ENCODE measurements around the gene KEAP1. TPM values are rescaled to one million over a fixed set of nuclear protein-coding genes. Genes with fewer than 3 reads are reported as not detected.

Gene KEAP1
- total and polyA plus RNA-seq, 2 of the 13 experiments (the other 11 are each of a cell fraction or from before 2014, with no cell fraction given), result 56.7 to 72.9 TPM

DNA sequence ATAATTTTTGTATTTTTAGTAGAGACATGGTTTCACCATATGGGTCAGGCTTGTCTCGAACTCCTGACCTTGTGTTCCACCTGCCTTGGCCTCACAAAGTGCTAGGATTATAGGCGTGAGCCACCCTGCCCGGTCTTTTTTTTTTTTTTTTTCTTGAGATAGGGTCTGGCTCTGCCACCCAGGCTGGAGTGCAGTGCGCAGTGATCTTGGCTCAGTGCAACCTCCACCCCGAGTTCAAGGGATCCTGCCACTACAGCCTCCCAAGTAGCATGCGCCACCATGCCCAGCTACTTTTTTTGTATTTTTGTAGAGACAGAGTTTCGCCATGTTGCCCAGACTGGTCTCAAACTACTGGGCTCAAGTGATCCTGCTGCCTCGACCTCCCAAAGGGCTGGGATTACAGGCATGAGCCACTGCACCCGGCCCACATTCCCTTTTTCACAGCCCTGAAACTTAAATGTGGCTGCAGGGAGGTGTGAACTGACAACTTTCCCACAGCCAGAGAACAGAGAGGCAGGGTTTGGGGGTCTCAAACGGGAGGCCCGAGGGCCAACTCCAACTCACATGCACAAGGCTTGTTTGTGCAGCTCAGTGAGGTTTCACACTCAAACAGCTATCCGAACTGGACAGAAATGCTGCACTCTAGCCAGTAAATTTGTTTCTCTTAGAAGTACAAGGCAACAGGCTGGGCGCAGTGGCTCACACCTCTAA, 18.5 kb upstream of the KEAP1 start:
- in situ Hi-C loops (cut with HindIII; ENCODE audit: extremely low pct_ligation_motif_present, low pct_unique_long_range_greater_than_20kb) (no loop called here), intact Hi-C loops (cut with micrococcal nuclease; ENCODE audit: unreplicated experiment) (no loop called here)
- H3K27me3 ChIP-seq (ENCODE audit: control insufficient read depth in 1 of 2, insufficient read depth in 2 of 2, low read length in 2 of 2), result peaks cover 9 to 36% of the 10 kb centered on the region in 2 experiments
- peaks cover 30% of the 10 kb centered on the region for H3K4me1 ChIP-seq (ENCODE audit: insufficient read depth, low read length)
- no peaks in the 10 kb centered on the region for H4K20me1 ChIP-seq (ENCODE audit: insufficient read depth, low read length)
- no peaks in the 10 kb centered on the region for H3K9me3 ChIP-seq (ENCODE audit: low read length)
- no peak overlapping the region for H3K4me2 ChIP-seq (ENCODE audit: low read depth, low read length)
- DNase-seq (ENCODE audit: low spot score) (no peak), ATAC-seq (no peak), FAIRE-seq (no peak)
- no peaks in the 10 kb centered on the region for H3K36me3 ChIP-seq (replicated peaks in 1 of 2; ENCODE audit: control insufficient read depth in 1 of 2, insufficient read depth in 2 of 2, low read length in 2 of 2)
- no peak overlapping the region for H3K27ac ChIP-seq (ENCODE audit: extremely low read length, insufficient read depth, low read length)
- POLR2A ChIA-PET, result no interaction called here
- no TSS peak for BruUV-seq (replicated peaks)
- no peak overlapping the region for H2AFZ ChIP-seq (ENCODE audit: low read length)
- no peak overlapping the region for H3K4me3 ChIP-seq (replicated peaks in 1 of 3; ENCODE audit: insufficient read depth in 1 of 3, low read depth in 2 of 3, low read length in 3 of 3)
- 33% methylated on average over 11 of the region's 13 CpGs for WGBS (ENCODE audit: low lambda C conversion rate)
- no peaks in the 10 kb centered on the region for H3K79me2 ChIP-seq (ENCODE audit: insufficient read depth, low read length)
- H3K9ac ChIP-seq (ENCODE audit: insufficient read depth, low read depth, low read length), result no peak overlapping the region
- CTCF ChIA-PET (ENCODE audit: low intra/inter-chr PET ratio, low total read pairs), result no interaction called here
- TF ChIP-seq, protein P1, sequence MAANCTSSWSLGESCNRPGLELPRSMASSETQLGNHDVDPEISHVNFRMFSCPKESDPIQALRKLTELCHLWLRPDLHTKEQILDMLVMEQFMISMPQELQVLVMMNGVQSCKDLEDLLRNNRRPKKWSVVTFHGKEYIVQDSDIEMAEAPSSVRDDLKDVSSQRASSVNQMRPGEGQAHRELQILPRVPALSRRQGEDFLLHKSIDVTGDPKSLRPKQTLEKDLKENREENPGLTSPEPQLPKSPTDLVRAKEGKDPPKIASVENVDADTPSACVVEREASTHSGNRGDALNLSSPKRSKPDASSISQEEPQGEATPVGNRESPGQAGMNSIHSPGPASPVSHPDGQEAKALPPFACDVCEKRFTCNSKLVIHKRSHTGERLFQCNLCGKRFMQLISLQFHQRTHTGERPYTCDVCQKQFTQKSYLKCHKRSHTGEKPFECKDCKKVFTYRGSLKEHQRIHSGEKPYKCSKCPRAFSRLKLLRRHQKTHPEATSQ (CRISPR knock-in tag; IDR thresholded peaks at IDR 0.05; ENCODE audit: borderline replicate concordance), result no peak
- TF ChIP-seq ZNF484 (CRISPR knock-in tag; IDR thresholded peaks at IDR 0.05; ENCODE audit: borderline replicate concordance, low read depth) (no peak), ZMYM4 (CRISPR knock-in tag; IDR thresholded peaks at IDR 0.05) (no peak), ZSCAN31 (CRISPR knock-in tag; IDR thresholded peaks at IDR 0.05; ENCODE audit: low read depth) (no peak), ERF (CRISPR knock-in tag; IDR thresholded peaks at IDR 0.05) (no peak)
- TF ChIP-seq, protein P2, sequence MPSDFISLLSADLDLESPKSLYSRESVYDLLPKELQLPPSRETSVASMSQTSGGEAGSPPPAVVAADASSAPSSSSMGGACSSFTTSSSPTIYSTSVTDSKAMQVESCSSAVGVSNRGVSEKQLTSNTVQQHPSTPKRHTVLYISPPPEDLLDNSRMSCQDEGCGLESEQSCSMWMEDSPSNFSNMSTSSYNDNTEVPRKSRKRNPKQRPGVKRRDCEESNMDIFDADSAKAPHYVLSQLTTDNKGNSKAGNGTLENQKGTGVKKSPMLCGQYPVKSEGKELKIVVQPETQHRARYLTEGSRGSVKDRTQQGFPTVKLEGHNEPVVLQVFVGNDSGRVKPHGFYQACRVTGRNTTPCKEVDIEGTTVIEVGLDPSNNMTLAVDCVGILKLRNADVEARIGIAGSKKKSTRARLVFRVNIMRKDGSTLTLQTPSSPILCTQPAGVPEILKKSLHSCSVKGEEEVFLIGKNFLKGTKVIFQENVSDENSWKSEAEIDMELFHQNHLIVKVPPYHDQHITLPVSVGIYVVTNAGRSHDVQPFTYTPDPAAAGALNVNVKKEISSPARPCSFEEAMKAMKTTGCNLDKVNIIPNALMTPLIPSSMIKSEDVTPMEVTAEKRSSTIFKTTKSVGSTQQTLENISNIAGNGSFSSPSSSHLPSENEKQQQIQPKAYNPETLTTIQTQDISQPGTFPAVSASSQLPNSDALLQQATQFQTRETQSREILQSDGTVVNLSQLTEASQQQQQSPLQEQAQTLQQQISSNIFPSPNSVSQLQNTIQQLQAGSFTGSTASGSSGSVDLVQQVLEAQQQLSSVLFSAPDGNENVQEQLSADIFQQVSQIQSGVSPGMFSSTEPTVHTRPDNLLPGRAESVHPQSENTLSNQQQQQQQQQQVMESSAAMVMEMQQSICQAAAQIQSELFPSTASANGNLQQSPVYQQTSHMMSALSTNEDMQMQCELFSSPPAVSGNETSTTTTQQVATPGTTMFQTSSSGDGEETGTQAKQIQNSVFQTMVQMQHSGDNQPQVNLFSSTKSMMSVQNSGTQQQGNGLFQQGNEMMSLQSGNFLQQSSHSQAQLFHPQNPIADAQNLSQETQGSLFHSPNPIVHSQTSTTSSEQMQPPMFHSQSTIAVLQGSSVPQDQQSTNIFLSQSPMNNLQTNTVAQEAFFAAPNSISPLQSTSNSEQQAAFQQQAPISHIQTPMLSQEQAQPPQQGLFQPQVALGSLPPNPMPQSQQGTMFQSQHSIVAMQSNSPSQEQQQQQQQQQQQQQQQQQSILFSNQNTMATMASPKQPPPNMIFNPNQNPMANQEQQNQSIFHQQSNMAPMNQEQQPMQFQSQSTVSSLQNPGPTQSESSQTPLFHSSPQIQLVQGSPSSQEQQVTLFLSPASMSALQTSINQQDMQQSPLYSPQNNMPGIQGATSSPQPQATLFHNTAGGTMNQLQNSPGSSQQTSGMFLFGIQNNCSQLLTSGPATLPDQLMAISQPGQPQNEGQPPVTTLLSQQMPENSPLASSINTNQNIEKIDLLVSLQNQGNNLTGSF (CRISPR knock-in tag; IDR thresholded peaks at IDR 0.05), result no peak
- TF ChIP-seq, protein P3, sequence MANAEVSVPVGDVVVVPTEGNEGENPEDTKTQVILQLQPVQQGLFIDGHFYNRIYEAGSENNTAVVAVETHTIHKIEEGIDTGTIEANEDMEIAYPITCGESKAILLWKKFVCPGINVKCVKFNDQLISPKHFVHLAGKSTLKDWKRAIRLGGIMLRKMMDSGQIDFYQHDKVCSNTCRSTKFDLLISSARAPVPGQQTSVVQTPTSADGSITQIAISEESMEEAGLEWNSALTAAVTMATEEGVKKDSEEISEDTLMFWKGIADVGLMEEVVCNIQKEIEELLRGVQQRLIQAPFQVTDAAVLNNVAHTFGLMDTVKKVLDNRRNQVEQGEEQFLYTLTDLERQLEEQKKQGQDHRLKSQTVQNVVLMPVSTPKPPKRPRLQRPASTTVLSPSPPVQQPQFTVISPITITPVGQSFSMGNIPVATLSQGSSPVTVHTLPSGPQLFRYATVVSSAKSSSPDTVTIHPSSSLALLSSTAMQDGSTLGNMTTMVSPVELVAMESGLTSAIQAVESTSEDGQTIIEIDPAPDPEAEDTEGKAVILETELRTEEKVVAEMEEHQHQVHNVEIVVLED (CRISPR knock-in tag; IDR thresholded peaks at IDR 0.05; ENCODE audit: borderline replicate concordance), result no peak
- TF ChIP-seq, protein P4, sequence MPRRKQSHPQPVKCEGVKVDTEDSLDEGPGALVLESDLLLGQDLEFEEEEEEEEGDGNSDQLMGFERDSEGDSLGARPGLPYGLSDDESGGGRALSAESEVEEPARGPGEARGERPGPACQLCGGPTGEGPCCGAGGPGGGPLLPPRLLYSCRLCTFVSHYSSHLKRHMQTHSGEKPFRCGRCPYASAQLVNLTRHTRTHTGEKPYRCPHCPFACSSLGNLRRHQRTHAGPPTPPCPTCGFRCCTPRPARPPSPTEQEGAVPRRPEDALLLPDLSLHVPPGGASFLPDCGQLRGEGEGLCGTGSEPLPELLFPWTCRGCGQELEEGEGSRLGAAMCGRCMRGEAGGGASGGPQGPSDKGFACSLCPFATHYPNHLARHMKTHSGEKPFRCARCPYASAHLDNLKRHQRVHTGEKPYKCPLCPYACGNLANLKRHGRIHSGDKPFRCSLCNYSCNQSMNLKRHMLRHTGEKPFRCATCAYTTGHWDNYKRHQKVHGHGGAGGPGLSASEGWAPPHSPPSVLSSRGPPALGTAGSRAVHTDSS (CRISPR knock-in tag; conservative IDR thresholded peaks at IDR 0.05), result no peak
- TF ChIP-seq, protein P5, sequence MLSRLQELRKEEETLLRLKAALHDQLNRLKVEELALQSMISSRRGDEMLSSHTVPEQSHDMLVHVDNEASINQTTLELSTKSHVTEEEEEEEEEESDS (CRISPR knock-in tag; IDR thresholded peaks at IDR 0.05; ENCODE audit: borderline replicate concordance), result no peak
- TF ChIP-seq, protein P6, sequence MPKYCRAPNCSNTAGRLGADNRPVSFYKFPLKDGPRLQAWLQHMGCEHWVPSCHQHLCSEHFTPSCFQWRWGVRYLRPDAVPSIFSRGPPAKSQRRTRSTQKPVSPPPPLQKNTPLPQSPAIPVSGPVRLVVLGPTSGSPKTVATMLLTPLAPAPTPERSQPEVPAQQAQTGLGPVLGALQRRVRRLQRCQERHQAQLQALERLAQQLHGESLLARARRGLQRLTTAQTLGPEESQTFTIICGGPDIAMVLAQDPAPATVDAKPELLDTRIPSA (CRISPR knock-in tag; IDR thresholded peaks at IDR 0.05; ENCODE audit: borderline replicate concordance), result no peak
- TF ChIP-seq, protein P7, sequence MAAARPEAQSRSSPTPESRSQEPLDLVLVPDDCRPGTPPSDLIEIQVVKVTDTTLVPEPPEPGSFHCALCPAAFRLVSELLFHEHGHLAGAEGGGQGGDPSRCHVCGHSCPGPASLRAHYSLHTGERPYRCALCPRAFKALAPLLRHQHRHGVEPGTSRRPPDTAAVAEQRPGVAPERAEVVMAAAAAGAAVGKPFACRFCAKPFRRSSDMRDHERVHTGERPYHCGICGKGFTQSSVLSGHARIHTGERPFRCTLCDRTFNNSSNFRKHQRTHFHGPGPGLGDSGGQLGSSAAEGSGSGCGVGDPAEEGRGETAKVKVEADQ (CRISPR knock-in tag; IDR thresholded peaks at IDR 0.05; ENCODE audit: borderline replicate concordance), result no peak

Measured in HepG2 (cell line).